SK-N-MC (cell line): ENCODE measurements around the gene NTN5.
"Not testable (repeated sequence)": the region's sequence is repeated elsewhere in the genome, so short reads cannot be mapped to it uniquely, and the experiment has no call there.

Experiments
- DNase-seq: peaks from one replicate; pipeline ENCODE4 v3.0.0-alpha.2; 2011; ENCODE audit warnings: low read depth, low spot score
- H3K27ac ChIP-seq: fragments of 200-600 bp; sonication (generic); 2 replicates; pipeline ENCODE4 v1.5.1; 2016; ENCODE audit warnings: mixed run types
- H3K36me3 ChIP-seq: fragments of 200-600 bp; sonication (generic); 2 replicates; pipeline ENCODE4 v1.6.1; 2017; ENCODE audit warnings: antibody characterized with exemption, low read length, mixed read lengths; ENCODE audit not compliant: insufficient read depth
- H3K4me3 ChIP-seq: fragments of 200-600 bp; sonication (generic); 2 replicates; pipeline ENCODE4 v1.5.1; 2016
- H3K9ac ChIP-seq: fragments of 200-600 bp; sonication (generic); 2 replicates; pipeline ENCODE4 v1.8.0; 2017; ENCODE audit warnings: mixed run types, mixed read lengths; ENCODE audit not compliant: insufficient read length
- H3K9me3 ChIP-seq: fragments of 200-600 bp; sonication (generic); 2 replicates; pipeline ENCODE4 v1.6.1; 2017; ENCODE audit warnings: low read depth, mild to moderate bottlenecking, antibody characterized with exemption, low read length, moderate library complexity, mixed read lengths
- EZH2 ChIP-seq: fragments of 200-600 bp; sonication (generic); IDR thresholded peaks from one replicate; pipeline ENCODE4 v1.6.1; 2017; ENCODE audit warnings: antibody characterized with exemption
- FOXP2 ChIP-seq: optimal IDR thresholded peaks from 2 replicates; pipeline ENCODE3; 2011; ENCODE audit warnings: mild to moderate bottlenecking, moderate library complexity; ENCODE audit not compliant: insufficient read depth; ENCODE audit errors: extremely low read length, control extremely low read depth
- POLR2AphosphoS5 ChIP-seq: IDR thresholded peaks from 2 replicates; pipeline ENCODE4 v1.6.1; 2012; ENCODE audit warnings: mild to moderate bottlenecking, low read depth, low read length, borderline replicate concordance

Gene NTN5

DNA sequence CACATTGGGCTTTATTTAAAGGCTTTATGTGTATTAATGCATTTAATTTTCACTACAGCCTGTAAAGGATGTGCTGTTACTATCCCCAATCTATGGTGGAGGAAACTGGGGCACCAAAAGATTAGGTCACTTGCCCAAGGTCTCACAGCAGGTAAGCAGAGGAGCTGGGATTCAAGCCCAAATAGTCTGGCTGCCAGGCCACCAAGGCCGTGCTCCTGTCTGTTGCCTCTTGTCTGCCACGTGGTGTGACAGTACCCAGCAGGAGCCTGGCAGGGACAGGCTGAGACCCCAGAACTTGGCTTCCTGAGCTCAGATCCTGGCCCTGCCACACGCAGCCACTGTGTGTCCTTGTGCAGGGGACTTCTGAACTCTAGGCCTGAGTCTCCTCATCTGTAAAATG, 4.5 kb downstream of the NTN5 start:
- Histone ChIP-seq H3K36me3 (no peaks in the 10 kb centered on the region), H3K9me3 (no peaks in the 10 kb centered on the region), H3K27ac (no peak overlapping the region), H3K4me3 (no peak overlapping the region), H3K9ac (no peak overlapping the region)
- TF ChIP-seq EZH2 (no peak), POLR2AphosphoS5 (no peak), FOXP2 (no peak)
- no peak for DNase-seq

DNA sequence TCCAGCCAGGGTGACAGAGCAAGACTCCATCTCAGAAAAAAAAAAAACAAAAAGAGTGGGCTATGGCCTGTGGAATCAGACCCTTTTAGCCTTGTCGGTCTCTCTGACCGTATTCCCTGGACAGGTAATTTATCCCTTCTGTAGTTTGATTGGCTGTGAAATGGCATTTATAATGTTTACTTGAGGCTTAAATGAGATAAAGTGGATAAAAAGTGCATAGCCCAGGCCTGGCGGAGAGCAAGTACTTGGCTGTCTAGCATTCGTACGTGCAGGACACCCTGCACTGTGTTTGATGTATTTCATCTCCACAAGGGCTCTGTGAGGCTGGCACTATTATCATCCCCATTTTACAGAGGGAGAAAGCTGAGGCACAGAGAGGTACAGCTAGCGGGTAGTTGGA, 7.0 kb downstream of the NTN5 start:
- no peak for TF ChIP-seq POLR2AphosphoS5
- no peak for TF ChIP-seq FOXP2
- TF ChIP-seq EZH2 = no peak
- Histone ChIP-seq H3K4me3 (no peak overlapping the region), H3K9ac (no peak overlapping the region), H3K36me3 (no peaks in the 10 kb centered on the region), H3K27ac (no peak overlapping the region), H3K9me3 (no peaks in the 10 kb centered on the region)
- no peak for DNase-seq

DNA sequence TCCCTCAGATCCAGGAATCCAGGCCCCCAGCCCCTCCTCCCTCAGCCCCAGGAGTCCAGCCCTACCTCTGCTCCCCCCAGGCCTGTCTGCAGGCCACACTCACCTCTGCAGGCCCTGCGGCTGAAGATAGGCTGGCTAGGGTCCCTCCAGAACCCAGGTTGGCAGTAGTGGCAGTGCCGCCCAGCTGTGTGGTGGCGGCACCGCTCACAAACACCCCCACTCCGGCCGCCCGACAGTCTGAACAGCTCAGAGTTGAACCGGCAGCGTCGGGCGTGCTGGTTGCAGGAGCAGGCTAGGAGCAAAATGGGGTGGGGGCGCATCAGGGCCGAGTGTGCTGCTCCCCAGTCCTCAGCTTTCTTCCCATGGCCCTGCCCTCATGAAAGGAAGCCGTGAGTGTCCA, 8.3 kb downstream of the NTN5 start:
- Histone ChIP-seq H3K9me3 (no peaks in the 10 kb centered on the region), H3K27ac (no peak overlapping the region), H3K36me3 (no peaks in the 10 kb centered on the region), H3K9ac (no peak overlapping the region), H3K4me3 (no peak overlapping the region)
- no peak for DNase-seq
- TF ChIP-seq FOXP2 (no peak), EZH2 (no peak), POLR2AphosphoS5 (no peak)

DNA sequence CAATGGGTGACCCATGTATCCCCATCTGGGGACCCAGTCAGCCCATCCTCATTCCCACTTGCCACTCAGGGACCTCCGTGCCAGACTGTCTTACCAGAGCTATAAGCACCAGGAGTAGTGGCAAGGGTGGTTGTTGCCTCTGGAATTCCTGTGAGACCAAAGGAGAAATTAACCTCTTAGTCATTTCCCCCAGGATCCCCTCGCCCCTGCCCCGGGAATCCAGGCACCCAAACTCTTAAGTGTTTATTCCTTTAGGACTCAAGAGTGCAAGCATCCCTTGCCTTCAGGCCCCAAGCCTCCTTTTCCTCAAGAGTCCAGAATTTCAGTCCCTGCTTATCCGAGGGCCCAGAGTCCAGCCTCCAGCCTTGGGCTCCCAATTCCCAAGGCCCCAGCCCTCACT, 9.2 kb downstream of the NTN5 start:
- no peak overlapping the region for H3K4me3 ChIP-seq
- H3K9ac ChIP-seq = no peak overlapping the region
- TF ChIP-seq EZH2 = no peak
- no peak for TF ChIP-seq FOXP2
- no peak for TF ChIP-seq POLR2AphosphoS5
- no peak overlapping the region for H3K27ac ChIP-seq
- DNase-seq = no peak
- no peaks in the 10 kb centered on the region for H3K9me3 ChIP-seq
- no peaks in the 10 kb centered on the region for H3K36me3 ChIP-seq

DNA sequence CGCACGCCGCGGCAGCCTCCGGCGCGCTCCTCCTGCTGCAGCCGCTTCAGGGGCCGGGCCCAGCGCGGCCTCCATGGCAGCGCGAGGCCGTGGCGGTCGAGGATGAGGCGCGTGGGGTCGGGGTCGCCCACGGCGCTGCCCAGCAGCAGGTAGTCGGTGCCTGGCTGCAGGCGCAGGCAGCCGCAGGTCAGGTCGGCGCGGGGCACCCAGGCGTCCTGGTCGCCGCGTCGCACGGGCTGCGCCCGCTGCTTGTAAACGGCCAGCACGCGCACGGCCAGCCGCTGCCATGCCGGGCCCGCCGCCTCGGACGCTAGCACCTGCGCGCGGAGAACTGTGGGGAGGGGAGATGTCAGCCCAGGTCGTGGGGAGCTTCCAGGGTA, 11.1 kb downstream of the NTN5 start:
- Histone ChIP-seq H3K9me3 (no peaks in the 10 kb centered on the region), H3K27ac (no peak overlapping the region)

DNA sequence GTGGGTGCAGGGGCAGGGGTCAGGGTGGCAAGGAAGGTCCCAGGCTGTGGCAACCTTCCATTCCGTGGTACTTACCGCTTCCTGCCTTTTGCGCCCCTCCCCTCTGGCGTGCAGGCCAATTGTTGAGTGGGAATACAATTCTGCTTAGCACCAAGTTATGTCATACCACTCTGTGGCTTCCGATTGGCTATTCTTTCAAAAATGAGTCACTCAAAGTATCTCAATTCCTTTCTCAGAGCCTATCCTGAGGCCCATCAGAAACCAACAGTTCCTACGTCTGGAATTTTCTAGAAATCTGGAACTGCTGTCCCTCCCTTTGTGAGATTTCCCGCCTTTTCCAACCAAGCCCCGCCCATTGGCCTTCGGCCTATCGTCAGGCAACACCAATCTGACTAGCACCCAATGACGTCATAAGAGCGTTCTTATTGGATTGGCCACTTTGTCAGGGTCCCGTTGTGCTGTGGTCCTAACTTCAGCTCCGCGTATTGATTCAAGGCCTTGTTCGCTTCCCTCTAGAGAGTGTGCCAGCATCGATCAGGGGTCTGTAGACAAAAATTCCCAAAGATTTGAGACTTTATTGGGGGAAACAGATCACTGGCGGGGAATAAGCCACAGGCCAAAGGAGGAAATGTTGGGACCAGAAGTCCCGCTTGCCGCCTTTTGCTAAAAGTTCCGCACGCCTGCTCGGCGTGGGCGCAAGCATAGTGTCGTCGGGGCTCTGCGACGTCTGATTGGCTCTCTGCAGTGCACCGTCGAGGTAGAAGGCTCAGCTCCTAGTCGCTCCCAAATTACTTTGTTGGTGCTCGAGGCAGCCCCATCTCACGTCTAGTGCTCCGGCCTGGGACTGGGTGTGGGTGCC, 11.7 kb downstream of the NTN5 start:
- no peak overlapping the region for H3K4me3 ChIP-seq

More for the DNA sequence above, 11.1 kb downstream of the NTN5 start:
- TF ChIP-seq EZH2 (no peak), FOXP2 (no peak), POLR2AphosphoS5 (no peak)
- no peak for DNase-seq
- Histone ChIP-seq H3K4me3 (no peak overlapping the region), H3K36me3 (no peaks in the 10 kb centered on the region), H3K9ac (no peak overlapping the region)

DNA sequence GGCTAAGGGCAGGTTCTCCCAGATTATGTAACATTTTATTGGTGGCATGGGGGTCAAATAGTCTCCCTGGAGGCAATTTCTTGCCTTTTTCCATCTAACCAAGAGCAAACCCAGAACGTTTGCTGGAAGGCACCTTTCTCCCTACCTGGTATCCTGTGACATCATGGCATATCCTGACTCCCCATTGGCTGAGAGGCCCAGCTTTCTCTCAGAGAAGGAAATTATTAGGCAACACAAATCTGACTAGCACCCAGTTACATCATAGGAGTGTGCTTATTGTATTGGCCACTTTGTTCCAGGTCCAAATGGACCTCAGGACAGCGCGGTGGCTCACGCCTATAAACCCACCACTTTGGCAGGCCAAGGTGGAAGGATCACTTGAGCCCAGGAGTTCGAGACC, 13.0 kb downstream of the NTN5 start:
- Histone ChIP-seq H3K27ac (no peak overlapping the region), H3K4me3 (no peak overlapping the region), H3K9me3 (no peaks in the 10 kb centered on the region), H3K9ac (no peak overlapping the region), H3K36me3 (no peaks in the 10 kb centered on the region)
- DNase-seq = no peak
- TF ChIP-seq EZH2 (no peak), FOXP2 (no peak), POLR2AphosphoS5 (no peak)

More for the DNA sequence above, 11.7 kb downstream of the NTN5 start:
- no peak for TF ChIP-seq FOXP2
- TF ChIP-seq POLR2AphosphoS5 = no peak
- TF ChIP-seq EZH2 = no peak
- H3K36me3 ChIP-seq = no peaks in the 10 kb centered on the region
- H3K9ac ChIP-seq = no peak overlapping the region
- H3K27ac ChIP-seq = 0 out of 2 replicates have a peak overlapping the region, but pooled peaks have one; percentile 19
- no peaks in the 10 kb centered on the region for H3K9me3 ChIP-seq
- DNase-seq = no peak

DNA sequence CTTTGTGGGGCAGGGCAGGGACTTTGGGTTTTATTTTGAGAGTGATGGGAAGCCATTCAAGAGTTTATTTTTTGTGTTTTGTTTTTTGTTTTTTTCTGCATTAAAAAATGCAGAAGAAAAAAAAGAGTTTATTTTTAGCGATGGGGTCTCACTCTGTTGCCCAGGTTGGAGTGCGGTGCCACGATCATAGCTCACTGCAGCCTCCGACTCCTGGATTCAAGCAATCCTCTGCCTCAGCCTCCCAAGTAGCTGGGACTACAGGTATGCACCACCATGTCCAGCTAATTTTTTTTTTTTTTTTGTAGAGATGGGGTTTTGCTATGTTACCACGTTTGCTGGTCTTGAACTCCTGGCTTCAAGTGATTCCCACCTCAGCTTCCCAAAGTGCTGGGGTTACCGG, 14.3 kb downstream of the NTN5 start:
- DNase-seq = no peak
- Histone ChIP-seq H3K4me3 (no peak overlapping the region), H3K27ac (no peak overlapping the region), H3K9me3 (no peaks in the 10 kb centered on the region), H3K9ac (no peak overlapping the region), H3K36me3 (no peaks in the 10 kb centered on the region)
- no peak for TF ChIP-seq FOXP2

DNA sequence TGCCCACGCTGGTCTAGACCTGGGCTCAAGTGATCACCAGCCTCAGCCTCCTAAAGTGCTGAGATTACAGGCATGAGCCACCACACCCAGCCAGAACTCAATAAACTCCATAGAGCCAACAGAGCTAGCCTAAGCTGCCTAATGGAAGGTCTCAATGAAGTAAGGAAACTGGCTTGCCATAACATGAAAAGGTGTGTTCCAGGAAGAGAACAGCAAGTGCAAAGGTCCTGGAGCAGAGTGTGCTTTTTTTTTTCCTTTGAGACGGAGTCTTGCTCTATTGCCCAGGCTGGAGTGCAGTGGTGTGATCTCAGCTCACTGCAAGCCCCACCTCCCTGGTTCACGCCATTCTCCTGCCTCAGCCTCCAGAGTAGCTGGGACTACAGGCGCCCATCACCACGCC, 15.0 kb downstream of the NTN5 start:
- H3K4me3 ChIP-seq, H3K9me3 ChIP-seq, H3K36me3 ChIP-seq, H3K9ac ChIP-seq, DNase-seq, H3K27ac ChIP-seq: not testable (repeated sequence)
